GM12864 (cell line): ENCODE measurements around the gene VPS26C.
"Not testable (repeated sequence)": the region's sequence is repeated elsewhere in the genome, so short reads cannot be mapped to it uniquely, and the experiment has no call there.

ENCODE experiments used
- DNase-seq: peaks from one replicate; pipeline ENCODE4 v3.0.0-alpha.2; 2011; ENCODE audit warnings: low read depth
- H3K4me3 ChIP-seq: 2 replicates; pipeline ENCODE4 v1.5.1; 2011; ENCODE audit warnings: mild to moderate bottlenecking, low read depth, low read length, control low read depth
- TF ChIP-seq, protein P1 (sequence below): IDR thresholded peaks from 2 replicates; pipeline ENCODE4 v1.5.1; 2011; ENCODE audit warnings: low read depth, mild to moderate bottlenecking, moderate library complexity, low read length, control low read depth, inconsistent platforms; ENCODE audit errors: missing control alignments

Gene VPS26C

GRCh38 chr21:37267269-37268185 lies at the start of gene VPS26C:
Gene VPS26C, minus strand, starts transcription at chr21:37267334. Its CDS starts 40 bp downstream, at chr21:37267294.
- TF ChIP-seq, protein P1, sequence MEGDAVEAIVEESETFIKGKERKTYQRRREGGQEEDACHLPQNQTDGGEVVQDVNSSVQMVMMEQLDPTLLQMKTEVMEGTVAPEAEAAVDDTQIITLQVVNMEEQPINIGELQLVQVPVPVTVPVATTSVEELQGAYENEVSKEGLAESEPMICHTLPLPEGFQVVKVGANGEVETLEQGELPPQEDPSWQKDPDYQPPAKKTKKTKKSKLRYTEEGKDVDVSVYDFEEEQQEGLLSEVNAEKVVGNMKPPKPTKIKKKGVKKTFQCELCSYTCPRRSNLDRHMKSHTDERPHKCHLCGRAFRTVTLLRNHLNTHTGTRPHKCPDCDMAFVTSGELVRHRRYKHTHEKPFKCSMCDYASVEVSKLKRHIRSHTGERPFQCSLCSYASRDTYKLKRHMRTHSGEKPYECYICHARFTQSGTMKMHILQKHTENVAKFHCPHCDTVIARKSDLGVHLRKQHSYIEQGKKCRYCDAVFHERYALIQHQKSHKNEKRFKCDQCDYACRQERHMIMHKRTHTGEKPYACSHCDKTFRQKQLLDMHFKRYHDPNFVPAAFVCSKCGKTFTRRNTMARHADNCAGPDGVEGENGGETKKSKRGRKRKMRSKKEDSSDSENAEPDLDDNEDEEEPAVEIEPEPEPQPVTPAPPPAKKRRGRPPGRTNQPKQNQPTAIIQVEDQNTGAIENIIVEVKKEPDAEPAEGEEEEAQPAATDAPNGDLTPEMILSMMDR, result no peak
- peak within 1 kb of the TSS; percentile 91 for H3K4me3 ChIP-seq
- DNase-seq, result peak; percentile 98

DNA sequence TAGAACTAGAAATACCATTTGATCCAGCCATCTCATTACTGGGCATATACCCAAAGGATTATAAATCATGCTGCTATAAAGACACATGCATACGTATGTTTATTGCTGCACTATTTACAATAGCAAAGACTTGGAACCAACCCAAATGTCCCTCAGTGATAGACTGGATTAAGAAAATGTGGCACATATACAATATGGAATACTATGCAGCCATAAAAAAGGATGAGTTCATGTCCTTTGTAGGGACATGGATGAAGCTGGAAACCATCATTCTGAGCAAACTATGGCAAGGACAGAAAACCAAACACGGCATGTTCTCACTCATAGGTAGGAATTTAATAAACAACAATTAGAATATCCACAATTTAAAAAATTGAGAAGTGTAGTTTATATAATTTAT lies 48.9 kb upstream of the VPS26C start:
- H3K4me3 ChIP-seq, DNase-seq: not testable (repeated sequence)

DNA sequence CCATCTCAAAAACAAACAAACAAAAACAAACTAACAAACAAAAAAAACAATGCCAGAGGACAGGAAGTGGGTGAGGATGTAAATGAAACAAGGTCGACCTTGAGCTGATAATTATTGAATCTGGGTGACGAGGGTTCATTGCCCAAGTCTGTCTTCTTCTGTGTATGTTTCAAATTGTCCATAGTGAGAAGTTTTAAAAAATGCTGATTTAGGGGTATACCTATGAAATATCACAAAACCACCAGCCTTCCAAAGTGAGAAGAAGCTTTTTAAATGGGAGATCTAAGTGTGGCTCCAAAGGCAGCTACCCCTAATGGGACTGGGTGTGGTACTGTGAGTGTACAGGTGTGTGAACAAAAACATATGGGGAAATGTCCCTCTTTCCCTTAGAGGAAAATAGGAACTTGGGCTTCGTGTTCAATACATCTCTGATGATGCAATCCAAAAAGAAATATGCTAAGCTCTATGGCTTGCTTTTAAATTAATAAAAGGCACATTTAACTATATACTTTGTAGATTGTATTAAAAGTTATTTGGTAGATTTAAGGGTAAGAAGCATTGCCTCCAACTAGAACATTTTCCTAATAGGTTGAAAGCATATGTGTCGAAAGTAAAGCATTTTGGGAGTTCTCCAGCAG lies 33.1 kb upstream of the VPS26C start:
- no peak overlapping the region for H3K4me3 ChIP-seq
- TF ChIP-seq, protein P1, result no peak
- DNase-seq, result no peak

- H3K4me3 ChIP-seq, result no peak overlapping the region
- TF ChIP-seq, protein P1, result no peak
- no peak for DNase-seq
These were observed 30.2 kb upstream of the VPS26C start for GRCh38 chr21:37297364-37297763.

- no peak for DNase-seq
- H3K4me3 ChIP-seq, result no peak overlapping the region
- TF ChIP-seq, protein P1, result no peak
These were observed 27.5 kb upstream of the VPS26C start for GRCh38 chr21:37294679-37295078.

GRCh38 chr21:37292941-37293340 lies 25.8 kb upstream of the VPS26C start:
- H3K4me3 ChIP-seq, result no peak overlapping the region
- TF ChIP-seq, protein P1, result no peak
- DNase-seq, result no peak

- no peak overlapping the region for H3K4me3 ChIP-seq
These were observed 24.9 kb upstream of the VPS26C start for GRCh38 chr21:37292041-37292440.

GRCh38 chr21:37283191-37283710 lies 16.1 kb upstream of the VPS26C start:
- H3K4me3 ChIP-seq, DNase-seq: not testable (repeated sequence)

More at GRCh38 chr21:37292041-37292440, 24.9 kb upstream of the VPS26C start:
- DNase-seq, result no peak
- TF ChIP-seq, protein P1, result no peak

DNA sequence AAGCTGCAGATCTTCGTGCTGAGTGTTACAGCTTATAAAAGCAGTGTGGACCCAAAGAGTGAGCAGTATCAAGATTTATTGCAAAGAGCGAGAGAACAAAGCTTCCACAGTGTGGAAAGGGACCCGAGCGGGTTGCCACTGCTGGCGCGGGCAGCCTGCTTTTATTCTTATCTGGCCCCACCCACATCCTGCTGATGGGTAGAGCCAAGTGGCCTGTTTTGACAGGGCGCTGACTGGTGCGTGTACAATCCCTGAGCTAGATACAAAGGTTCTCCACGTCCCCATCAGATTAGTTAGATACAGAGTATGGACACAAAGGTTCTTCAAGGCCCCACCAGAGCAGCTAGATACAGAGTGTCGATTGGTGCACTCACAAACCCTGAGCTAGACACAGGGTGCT lies 15.5 kb upstream of the VPS26C start:
- DNase-seq, H3K4me3 ChIP-seq: not testable (repeated sequence)
